HL-60 (cell line): Measurements from ENCODE around the gene ZNF821.

Source experiments
- DNase-seq, 2 experiments: peaks; one replicate each; pipeline ENCODE4 v3.0.0-alpha.2; 2010 to 2020; ENCODE audit warnings: low read depth in 1 of 2, low spot score in 1 of 2
- H3K27ac ChIP-seq: fragments of 250-450 bp; sonication (Bioruptor Pico); replicated peaks from 2 replicates; pipeline ENCODE4 v1.5.1; 2020; ENCODE audit warnings: mild to moderate bottlenecking, moderate library complexity
- H3K27me3 ChIP-seq: fragments of 250-450 bp; sonication (Bioruptor Pico); 2 replicates; pipeline ENCODE4 v1.5.1; 2021; ENCODE audit warnings: mild to moderate bottlenecking, moderate library complexity; ENCODE audit not compliant: insufficient read depth, poor library complexity, severe bottlenecking
- H3K4me3 ChIP-seq: replicated peaks from 2 replicates; pipeline ENCODE4 v1.5.1; 2011; ENCODE audit warnings: mild to moderate bottlenecking, control low read depth, low read length; ENCODE audit not compliant: insufficient read depth
- GABPA ChIP-seq: IDR thresholded peaks from 2 replicates; pipeline ENCODE4 v1.6.1; 2012; ENCODE audit warnings: low read depth
- POLR2AphosphoS5 ChIP-seq: IDR thresholded peaks from 2 replicates; pipeline ENCODE4 v1.6.1; 2012; ENCODE audit warnings: low read depth
- SPI1 ChIP-seq: IDR thresholded peaks from 2 replicates; pipeline ENCODE4 v1.6.1; 2012; ENCODE audit warnings: low read depth, mild to moderate bottlenecking, borderline replicate concordance
- TF ChIP-seq, protein P1 (sequence below): IDR thresholded peaks from one replicate; pipeline ENCODE4 v1.5.1; 2011; ENCODE audit warnings: low read length, control low read depth, inconsistent platforms; ENCODE audit not compliant: insufficient read depth
- TF ChIP-seq, protein P2 (sequence below): IDR thresholded peaks from 2 replicates; pipeline ENCODE4 v1.6.1; 2012; ENCODE audit warnings: low read depth; ENCODE audit not compliant: insufficient replicate concordance

The ZNF821 gene

DNA sequence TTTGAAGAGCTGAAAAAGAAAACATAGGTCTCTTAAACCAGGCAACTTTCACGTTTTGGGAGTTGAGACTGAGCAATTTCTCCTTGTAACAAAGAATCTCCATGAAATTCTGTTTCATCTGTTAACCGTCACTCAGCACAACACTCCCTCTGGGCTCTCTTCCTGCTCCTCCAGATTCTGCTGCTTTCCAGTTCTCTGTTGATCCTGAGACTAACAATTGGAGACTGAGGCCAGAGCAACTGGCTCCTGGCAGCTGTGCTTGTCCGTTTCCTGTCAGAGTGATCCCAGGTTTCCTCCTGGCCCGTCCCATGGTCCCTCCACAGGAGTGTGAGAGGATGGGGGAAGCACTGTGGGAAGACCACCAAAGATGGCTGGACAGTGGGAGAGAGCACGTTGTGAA, 43.8 kb upstream of the ZNF821 start:
- no peak for DNase-seq
- no peak for TF ChIP-seq GABPA
- TF ChIP-seq, protein P1, sequence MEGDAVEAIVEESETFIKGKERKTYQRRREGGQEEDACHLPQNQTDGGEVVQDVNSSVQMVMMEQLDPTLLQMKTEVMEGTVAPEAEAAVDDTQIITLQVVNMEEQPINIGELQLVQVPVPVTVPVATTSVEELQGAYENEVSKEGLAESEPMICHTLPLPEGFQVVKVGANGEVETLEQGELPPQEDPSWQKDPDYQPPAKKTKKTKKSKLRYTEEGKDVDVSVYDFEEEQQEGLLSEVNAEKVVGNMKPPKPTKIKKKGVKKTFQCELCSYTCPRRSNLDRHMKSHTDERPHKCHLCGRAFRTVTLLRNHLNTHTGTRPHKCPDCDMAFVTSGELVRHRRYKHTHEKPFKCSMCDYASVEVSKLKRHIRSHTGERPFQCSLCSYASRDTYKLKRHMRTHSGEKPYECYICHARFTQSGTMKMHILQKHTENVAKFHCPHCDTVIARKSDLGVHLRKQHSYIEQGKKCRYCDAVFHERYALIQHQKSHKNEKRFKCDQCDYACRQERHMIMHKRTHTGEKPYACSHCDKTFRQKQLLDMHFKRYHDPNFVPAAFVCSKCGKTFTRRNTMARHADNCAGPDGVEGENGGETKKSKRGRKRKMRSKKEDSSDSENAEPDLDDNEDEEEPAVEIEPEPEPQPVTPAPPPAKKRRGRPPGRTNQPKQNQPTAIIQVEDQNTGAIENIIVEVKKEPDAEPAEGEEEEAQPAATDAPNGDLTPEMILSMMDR: no peak
- TF ChIP-seq, protein P2, sequence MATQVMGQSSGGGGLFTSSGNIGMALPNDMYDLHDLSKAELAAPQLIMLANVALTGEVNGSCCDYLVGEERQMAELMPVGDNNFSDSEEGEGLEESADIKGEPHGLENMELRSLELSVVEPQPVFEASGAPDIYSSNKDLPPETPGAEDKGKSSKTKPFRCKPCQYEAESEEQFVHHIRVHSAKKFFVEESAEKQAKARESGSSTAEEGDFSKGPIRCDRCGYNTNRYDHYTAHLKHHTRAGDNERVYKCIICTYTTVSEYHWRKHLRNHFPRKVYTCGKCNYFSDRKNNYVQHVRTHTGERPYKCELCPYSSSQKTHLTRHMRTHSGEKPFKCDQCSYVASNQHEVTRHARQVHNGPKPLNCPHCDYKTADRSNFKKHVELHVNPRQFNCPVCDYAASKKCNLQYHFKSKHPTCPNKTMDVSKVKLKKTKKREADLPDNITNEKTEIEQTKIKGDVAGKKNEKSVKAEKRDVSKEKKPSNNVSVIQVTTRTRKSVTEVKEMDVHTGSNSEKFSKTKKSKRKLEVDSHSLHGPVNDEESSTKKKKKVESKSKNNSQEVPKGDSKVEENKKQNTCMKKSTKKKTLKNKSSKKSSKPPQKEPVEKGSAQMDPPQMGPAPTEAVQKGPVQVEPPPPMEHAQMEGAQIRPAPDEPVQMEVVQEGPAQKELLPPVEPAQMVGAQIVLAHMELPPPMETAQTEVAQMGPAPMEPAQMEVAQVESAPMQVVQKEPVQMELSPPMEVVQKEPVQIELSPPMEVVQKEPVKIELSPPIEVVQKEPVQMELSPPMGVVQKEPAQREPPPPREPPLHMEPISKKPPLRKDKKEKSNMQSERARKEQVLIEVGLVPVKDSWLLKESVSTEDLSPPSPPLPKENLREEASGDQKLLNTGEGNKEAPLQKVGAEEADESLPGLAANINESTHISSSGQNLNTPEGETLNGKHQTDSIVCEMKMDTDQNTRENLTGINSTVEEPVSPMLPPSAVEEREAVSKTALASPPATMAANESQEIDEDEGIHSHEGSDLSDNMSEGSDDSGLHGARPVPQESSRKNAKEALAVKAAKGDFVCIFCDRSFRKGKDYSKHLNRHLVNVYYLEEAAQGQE: no peak
- no peaks in the 10 kb centered on the region for H3K27me3 ChIP-seq
- no peak overlapping the region for H3K4me3 ChIP-seq
- H3K27ac ChIP-seq: no peak overlapping the region

DNA sequence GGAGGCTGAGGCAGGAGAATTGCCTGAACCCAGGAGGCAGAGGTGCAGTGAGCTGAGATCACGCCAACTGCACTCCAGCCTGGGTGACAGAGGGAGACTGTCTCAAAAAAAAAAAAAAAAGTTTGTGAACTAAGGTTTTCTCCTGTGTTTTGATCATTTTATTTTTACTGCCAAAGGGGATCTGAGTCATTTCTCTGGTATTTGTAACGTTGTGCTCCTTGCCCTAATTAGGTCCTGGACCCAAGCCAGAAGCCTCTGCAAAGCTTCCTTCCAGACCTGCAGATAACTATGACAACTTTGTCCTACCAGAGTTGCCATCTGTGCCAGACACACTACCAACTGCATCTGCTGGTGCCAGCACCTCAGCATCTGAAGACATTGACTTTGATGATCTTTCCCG, 43.4 kb upstream of the ZNF821 start:
- DNase-seq: no peak
- Histone ChIP-seq H3K27me3 (no peaks in the 10 kb centered on the region), H3K27ac (no peak overlapping the region), H3K4me3 (no peak overlapping the region)
- TF ChIP-seq, protein P2: no peak
- no peak for TF ChIP-seq SPI1

DNA sequence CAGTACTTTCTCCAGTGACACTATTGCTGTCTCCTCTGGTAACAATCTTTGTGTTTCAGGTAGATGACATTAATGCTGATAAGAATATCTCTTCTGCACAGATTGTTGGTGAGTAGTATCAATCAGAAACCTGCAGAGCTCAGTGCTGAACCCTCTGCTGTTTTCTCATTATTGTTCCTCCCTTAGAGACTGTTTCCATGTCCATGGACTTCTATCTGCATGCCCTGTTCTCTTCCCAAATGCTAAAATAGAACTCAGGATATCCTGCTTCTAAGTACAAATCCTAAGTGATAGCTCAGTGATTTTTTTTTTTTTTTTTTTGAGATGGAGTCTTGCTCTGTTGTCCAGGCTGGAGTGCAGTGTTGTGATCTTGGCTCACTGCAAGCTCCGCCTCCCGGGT, 40.7 kb upstream of the ZNF821 start:
- TF ChIP-seq, protein P1: no peak
- TF ChIP-seq GABPA (no peak), SPI1 (no peak), POLR2AphosphoS5 (no peak)
- TF ChIP-seq, protein P2: no peak
- no peak for DNase-seq
- Histone ChIP-seq H3K27ac (no peak overlapping the region), H3K27me3 (no peaks in the 10 kb centered on the region), H3K4me3 (no peak overlapping the region)

DNA sequence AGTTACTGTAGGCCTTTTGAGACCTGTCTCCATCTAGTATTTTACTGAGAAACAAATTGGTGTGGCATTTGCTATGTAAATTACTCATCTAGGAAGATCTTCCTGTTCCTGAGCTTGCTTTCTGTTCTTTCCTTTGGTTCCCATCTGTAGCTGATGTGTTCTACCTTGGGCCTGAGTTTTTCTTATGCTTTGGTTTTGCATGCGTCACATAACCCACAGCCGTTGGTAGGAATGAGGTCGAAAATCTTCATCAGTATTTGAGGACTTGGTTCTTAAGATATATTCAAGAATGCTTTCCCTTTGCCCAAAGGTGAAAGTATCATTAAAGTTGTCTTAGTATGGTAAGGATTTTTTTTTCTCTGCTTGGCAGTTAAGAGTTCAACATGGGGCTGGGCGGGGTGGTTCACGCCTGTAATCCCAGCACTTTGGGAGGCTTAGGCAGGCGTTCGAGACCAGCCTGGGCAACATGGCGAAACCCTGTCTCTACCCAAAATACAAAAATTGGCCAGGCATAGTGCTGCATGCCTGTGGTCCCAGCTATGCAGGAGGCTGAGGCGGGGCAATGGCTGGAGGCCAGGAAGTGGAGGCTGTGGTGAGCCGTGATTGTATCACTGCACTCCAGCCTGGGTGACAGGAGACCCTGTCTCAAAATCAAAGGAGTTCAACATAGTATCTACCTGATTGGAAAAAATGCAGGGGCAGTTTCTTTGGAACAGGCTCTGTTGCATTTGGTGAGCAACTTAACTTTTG, 40.1 kb upstream of the ZNF821 start:
- no peak overlapping the region for H3K27ac ChIP-seq
- TF ChIP-seq SPI1 (no peak), POLR2AphosphoS5 (no peak), GABPA (no peak)
- TF ChIP-seq, protein P2: no peak
- TF ChIP-seq, protein P1: no peak
- no peak overlapping the region for H3K4me3 ChIP-seq
- H3K27me3 ChIP-seq: no peaks in the 10 kb centered on the region
- no peak for DNase-seq
